NB4 (cell line): ENCODE results near the gene SH3GL3.

ENCODE experiments used
- DNase-seq: peaks from one replicate; pipeline ENCODE4 v3.0.0; 2010; ENCODE audit warnings: low read depth
- H3K4me3 ChIP-seq: one replicate; pipeline ENCODE4 v1.5.1; 2011; ENCODE audit warnings: mild to moderate bottlenecking, low read depth, low read length, moderate library complexity
- MYC ChIP-seq: IDR thresholded peaks from 2 replicates; pipeline ENCODE4 v1.6.1; 2011; ENCODE audit warnings: low read depth, low read length
- POLR2A ChIP-seq: IDR thresholded peaks from 2 replicates; pipeline ENCODE4 v1.6.1; 2011; ENCODE audit warnings: mild to moderate bottlenecking; ENCODE audit not compliant: insufficient read length; ENCODE audit errors: extremely low read depth
- TF ChIP-seq, protein P1 (sequence below): IDR thresholded peaks from 2 replicates; pipeline ENCODE4 v1.6.1; 2011; ENCODE audit warnings: low read depth, low read length
- TF ChIP-seq, protein P2 (sequence below): IDR thresholded peaks from one replicate; pipeline ENCODE4 v1.5.1; 2012; ENCODE audit warnings: low read depth, low read length

Gene SH3GL3

GRCh38 chr15:83510001-83510400 lies 62.9 kb downstream of the SH3GL3 start:
- no peak overlapping the region for H3K4me3 ChIP-seq
- DNase-seq = no peak
- TF ChIP-seq, protein P1, sequence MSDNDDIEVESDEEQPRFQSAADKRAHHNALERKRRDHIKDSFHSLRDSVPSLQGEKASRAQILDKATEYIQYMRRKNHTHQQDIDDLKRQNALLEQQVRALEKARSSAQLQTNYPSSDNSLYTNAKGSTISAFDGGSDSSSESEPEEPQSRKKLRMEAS = no peak
- TF ChIP-seq POLR2A = no peak
- TF ChIP-seq, protein P2, sequence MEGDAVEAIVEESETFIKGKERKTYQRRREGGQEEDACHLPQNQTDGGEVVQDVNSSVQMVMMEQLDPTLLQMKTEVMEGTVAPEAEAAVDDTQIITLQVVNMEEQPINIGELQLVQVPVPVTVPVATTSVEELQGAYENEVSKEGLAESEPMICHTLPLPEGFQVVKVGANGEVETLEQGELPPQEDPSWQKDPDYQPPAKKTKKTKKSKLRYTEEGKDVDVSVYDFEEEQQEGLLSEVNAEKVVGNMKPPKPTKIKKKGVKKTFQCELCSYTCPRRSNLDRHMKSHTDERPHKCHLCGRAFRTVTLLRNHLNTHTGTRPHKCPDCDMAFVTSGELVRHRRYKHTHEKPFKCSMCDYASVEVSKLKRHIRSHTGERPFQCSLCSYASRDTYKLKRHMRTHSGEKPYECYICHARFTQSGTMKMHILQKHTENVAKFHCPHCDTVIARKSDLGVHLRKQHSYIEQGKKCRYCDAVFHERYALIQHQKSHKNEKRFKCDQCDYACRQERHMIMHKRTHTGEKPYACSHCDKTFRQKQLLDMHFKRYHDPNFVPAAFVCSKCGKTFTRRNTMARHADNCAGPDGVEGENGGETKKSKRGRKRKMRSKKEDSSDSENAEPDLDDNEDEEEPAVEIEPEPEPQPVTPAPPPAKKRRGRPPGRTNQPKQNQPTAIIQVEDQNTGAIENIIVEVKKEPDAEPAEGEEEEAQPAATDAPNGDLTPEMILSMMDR = no peak
- TF ChIP-seq MYC = no peak

DNA sequence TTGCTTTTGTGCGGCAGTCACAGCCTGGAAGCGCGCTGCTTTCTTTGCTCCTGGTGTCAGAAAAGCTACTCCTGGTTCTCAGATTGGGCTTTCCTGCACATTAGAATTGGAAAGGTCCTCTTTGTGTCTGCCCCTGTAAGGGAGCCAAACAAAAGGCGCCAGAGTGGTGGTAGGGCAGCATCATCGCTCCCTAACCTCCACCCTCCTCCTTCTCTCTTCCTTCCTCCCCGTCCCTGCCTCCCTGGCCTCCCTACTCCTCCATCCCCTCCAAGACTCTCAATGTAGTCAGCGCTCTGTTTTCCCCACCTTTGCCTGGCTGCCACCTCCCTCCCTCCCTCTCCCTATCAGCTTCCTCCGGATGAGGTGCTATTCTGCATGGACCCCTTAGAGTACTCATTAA lies 65.3 kb downstream of the SH3GL3 start:
- TF ChIP-seq MYC = no peak
- TF ChIP-seq, protein P1 = no peak
- no peak for TF ChIP-seq POLR2A
- TF ChIP-seq, protein P2 = no peak
- DNase-seq = no peak
- no peak overlapping the region for H3K4me3 ChIP-seq

GRCh38 chr15:83514584-83514983 lies 67.4 kb downstream of the SH3GL3 start:
- H3K4me3 ChIP-seq = no peak overlapping the region
- no peak for TF ChIP-seq MYC
- TF ChIP-seq, protein P2 = no peak
- TF ChIP-seq, protein P1 = no peak
- no peak for TF ChIP-seq POLR2A
- no peak for DNase-seq

DNA sequence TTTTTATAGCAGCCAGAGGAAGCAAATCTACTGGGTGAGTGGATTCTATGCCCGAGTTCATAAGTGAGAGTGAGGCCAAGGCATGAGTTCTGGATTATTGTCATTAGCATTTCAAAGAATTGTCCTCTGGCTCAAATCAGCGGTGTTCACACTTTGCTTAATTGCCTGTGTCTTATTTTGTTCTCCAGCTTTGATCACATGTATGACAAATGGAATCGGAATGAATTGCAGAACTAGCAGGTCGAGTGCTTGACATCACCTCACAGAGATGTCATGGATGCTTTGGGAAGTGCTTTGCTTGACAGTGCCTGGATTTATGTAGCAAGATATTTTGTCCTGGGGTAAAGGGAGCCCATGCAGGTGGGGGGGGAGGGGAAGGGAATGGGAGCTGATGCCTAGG lies 68.0 kb downstream of the SH3GL3 start:
- no peak overlapping the region for H3K4me3 ChIP-seq
- no peak for DNase-seq
- TF ChIP-seq POLR2A (no peak), MYC (no peak)
- TF ChIP-seq, protein P2 = no peak

DNA sequence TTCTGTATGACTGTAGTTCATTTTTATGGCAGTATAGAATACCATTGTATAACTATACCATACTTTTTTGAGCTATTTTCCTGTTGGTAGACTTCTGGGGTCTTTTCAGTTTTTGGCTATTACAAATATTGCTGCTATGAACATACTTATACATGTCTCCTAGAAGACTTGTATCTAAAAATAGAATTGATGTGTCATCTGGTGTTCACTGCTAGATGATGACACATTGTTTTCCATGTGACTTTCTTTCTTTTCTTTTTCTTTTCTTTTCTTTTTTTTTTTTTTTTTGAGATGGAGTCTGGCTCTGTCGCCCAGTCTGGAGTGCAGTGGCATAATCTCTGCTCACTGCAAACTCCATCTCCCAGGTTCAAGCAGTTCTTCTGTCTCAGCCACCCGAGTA lies 69.8 kb downstream of the SH3GL3 start:
- no peak for DNase-seq
- TF ChIP-seq, protein P2 = no peak
- TF ChIP-seq MYC (no peak), POLR2A (no peak)
- TF ChIP-seq, protein P1 = no peak
- no peak overlapping the region for H3K4me3 ChIP-seq

DNA sequence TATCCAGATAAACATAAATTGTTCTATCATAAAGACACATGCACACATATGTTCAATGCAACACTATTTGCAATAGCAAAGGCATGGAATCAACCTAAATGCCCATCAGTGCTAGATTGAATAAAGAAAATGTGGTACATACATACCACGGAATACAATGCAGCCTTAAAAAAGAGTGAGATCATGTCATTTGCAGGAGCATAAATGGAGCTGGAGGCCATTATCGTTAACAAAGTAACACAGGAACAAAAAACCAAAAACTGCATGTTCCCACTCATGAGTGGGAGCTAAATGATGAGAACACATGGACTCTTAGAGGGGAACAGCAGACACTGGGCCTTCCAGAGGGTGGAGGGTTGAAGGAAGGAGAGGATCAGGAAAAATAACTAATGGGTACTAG lies 79.2 kb downstream of the SH3GL3 start:
- no peak overlapping the region for H3K4me3 ChIP-seq
- TF ChIP-seq, protein P1 = no peak
- TF ChIP-seq POLR2A = no peak
- TF ChIP-seq, protein P2 = no peak
- TF ChIP-seq MYC = no peak
- no peak for DNase-seq
